ENCODE data around the gene AUTS2. TPM values are rescaled to one million over a fixed set of nuclear protein-coding genes. Genes with fewer than 3 reads are reported as not detected.

The AUTS2 gene
- total and polyA plus RNA-seq, 9 of the 15 experiments (the other 6 are each of a cell fraction or from before 2014, with no cell fraction given), result 0.58 TPM; not detected in 8

DNA sequence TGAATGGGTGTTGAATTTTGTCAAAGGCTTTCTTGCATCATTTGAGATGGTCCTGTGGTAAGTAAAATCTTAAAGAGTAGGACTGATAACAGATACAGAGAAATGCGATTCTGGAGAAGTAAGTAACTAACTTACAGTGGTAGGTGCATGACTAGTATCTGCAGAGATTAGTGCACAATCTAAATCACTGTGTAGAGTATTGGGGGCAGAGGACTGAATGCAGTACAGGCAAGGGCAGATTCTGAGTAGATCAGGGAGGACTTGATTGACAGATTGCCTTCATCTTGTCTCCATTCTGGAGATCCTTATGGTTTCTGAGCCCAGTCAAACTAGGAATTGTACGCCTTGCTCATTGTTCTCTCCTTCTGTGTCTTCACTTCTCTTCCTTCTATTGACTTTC lies 736.0 kb downstream of the AUTS2 start:
- POLR2A ChIA-PET, result no interaction called here
- Histone ChIP-seq H3K9ac (ENCODE audit: insufficient read depth in 1 of 2, low read depth in 2 of 2, low read length in 2 of 2) (no peak overlapping the region), H3K9me1 (ENCODE audit: control insufficient read depth, insufficient read depth, low read length) (no peaks in the 10 kb centered on the region), H3K9me3 (replicated peaks; ENCODE audit: control insufficient read depth, insufficient read depth, low read depth, low read length) (no peaks in the 10 kb centered on the region), H3K79me2 (ENCODE audit: control insufficient read depth, insufficient read depth, low read length) (no peaks in the 10 kb centered on the region), H3K36me3 (ENCODE audit: control insufficient read depth, insufficient read depth, low read length) (no peaks in the 10 kb centered on the region), H3K4me2 (ENCODE audit: insufficient read depth, low read length) (no peak overlapping the region), H3K27me3 (ENCODE audit: control insufficient read depth in 2 of 2, insufficient read depth in 2 of 2, low read length in 2 of 2) (no peaks in the 10 kb centered on the region), H3K4me1 (replicated peaks in 1 of 2; ENCODE audit: control insufficient read depth in 2 of 2, insufficient read depth in 2 of 2, low read length in 2 of 2) (no peaks in the 10 kb centered on the region), H3K27ac (ENCODE audit: extremely low read depth, low read depth, low read length) (no peak overlapping the region), H4K20me1 (replicated peaks; ENCODE audit: control insufficient read depth, insufficient read depth, low read length) (no peaks in the 10 kb centered on the region), H2AFZ (ENCODE audit: low read depth, low read length) (no peak overlapping the region), H3K4me3 (no peak overlapping the region)
- in situ Hi-C loops (cut with MboI), result no loop called here
- 0% methylated on average over 2 of the region's 2 CpGs for WGBS (ENCODE audit: insufficient coverage, low coverage, missing lambda C conversion rate)
- TF ChIP-seq NBN (IDR thresholded peaks at IDR 0.05; ENCODE audit: low read depth) (no peak), ZNF282 (CRISPR knock-in tag; IDR thresholded peaks at IDR 0.05) (no peak), PHF20 (IDR thresholded peaks at IDR 0.05; ENCODE audit: partially characterized antibody) (no peak)
- TF ChIP-seq, protein P1, sequence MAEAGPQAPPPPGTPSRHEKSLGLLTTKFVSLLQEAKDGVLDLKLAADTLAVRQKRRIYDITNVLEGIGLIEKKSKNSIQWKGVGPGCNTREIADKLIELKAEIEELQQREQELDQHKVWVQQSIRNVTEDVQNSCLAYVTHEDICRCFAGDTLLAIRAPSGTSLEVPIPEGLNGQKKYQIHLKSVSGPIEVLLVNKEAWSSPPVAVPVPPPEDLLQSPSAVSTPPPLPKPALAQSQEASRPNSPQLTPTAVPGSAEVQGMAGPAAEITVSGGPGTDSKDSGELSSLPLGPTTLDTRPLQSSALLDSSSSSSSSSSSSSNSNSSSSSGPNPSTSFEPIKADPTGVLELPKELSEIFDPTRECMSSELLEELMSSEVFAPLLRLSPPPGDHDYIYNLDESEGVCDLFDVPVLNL (CRISPR knock-in tag; IDR thresholded peaks at IDR 0.05; ENCODE audit: low read depth), result no peak
- no TSS peak for BruUV-seq (replicated peaks)
- CTCF ChIA-PET (ENCODE audit: low intra/inter-chr PET ratio), result no interaction called here
- ATAC-seq, result no peak
- FAIRE-seq, result no peak
- no peak for DNase-seq (ENCODE audit: extremely low read depth in 1 of 4, low spot score in 3 of 4)
- intact Hi-C loops (cut with micrococcal nuclease), result no loop called here

DNA sequence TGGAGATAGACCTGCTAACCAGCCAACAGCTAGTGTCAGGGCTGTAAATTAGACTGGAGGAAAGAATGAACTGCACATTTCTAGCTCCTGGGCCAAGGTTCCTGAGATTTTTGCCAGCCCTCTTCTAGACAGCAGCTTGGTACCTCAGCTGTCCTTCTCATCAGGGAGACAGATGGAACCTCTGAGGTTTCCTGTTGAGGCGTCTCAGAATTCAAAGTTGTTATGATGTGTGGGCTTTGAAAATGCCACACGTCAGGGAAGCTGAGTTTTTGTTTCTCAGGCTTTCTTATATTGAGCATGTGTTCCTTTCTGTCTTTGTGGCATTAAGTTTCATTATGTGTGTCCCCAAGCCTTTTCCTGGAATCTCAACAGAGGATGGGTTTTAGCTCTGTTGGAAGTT lies 736.6 kb downstream of the AUTS2 start:
- no peak overlapping the region for H3K4me2 ChIP-seq (ENCODE audit: insufficient read depth, low read length)
- TF ChIP-seq ZBTB8A (IDR thresholded peaks at IDR 0.05; ENCODE audit: partially characterized antibody) (no peak), SLC30A9 (CRISPR knock-in tag; IDR thresholded peaks at IDR 0.05) (no peak), CHD4 (IDR thresholded peaks at IDR 0.05; ENCODE audit: insufficient read depth, insufficient replicate concordance, low read depth, low read length, poor library complexity, severe bottlenecking) (no peak)
- TF ChIP-seq, protein P2, sequence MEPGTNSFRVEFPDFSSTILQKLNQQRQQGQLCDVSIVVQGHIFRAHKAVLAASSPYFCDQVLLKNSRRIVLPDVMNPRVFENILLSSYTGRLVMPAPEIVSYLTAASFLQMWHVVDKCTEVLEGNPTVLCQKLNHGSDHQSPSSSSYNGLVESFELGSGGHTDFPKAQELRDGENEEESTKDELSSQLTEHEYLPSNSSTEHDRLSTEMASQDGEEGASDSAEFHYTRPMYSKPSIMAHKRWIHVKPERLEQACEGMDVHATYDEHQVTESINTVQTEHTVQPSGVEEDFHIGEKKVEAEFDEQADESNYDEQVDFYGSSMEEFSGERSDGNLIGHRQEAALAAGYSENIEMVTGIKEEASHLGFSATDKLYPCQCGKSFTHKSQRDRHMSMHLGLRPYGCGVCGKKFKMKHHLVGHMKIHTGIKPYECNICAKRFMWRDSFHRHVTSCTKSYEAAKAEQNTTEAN (CRISPR knock-in tag; IDR thresholded peaks at IDR 0.05), result no peak
- H3K9ac ChIP-seq (ENCODE audit: insufficient read depth in 1 of 2, low read depth in 2 of 2, low read length in 2 of 2), result no peak overlapping the region
- H3K79me2 ChIP-seq (ENCODE audit: control insufficient read depth, insufficient read depth, low read length), result no peaks in the 10 kb centered on the region
- H3K36me3 ChIP-seq (ENCODE audit: control insufficient read depth, insufficient read depth, low read length), result no peaks in the 10 kb centered on the region
- POLR2A ChIA-PET, result no interaction called here
- H3K4me1 ChIP-seq (replicated peaks in 1 of 2; ENCODE audit: control insufficient read depth in 2 of 2, insufficient read depth in 2 of 2, low read length in 2 of 2), result no peaks in the 10 kb centered on the region
- in situ Hi-C loops (cut with MboI), result no loop called here
- intact Hi-C loops (cut with micrococcal nuclease), result no loop called here
- BruUV-seq (replicated peaks), result no TSS peak
- H3K4me3 ChIP-seq, result no peak overlapping the region
- H4K20me1 ChIP-seq (replicated peaks; ENCODE audit: control insufficient read depth, insufficient read depth, low read length), result no peaks in the 10 kb centered on the region
- H3K27ac ChIP-seq (ENCODE audit: extremely low read depth, low read depth, low read length), result no peak overlapping the region
- FAIRE-seq (no peak), DNase-seq (ENCODE audit: extremely low read depth in 1 of 4, low spot score in 3 of 4) (no peak), ATAC-seq (no peak)
- H2AFZ ChIP-seq (ENCODE audit: low read depth, low read length), result no peak overlapping the region
- H3K9me1 ChIP-seq (ENCODE audit: control insufficient read depth, insufficient read depth, low read length), result no peaks in the 10 kb centered on the region
- H3K27me3 ChIP-seq (ENCODE audit: control insufficient read depth in 2 of 2, insufficient read depth in 2 of 2, low read length in 2 of 2), result no peaks in the 10 kb centered on the region
- WGBS (ENCODE audit: insufficient coverage, low coverage, missing lambda C conversion rate), result 4% methylated on average over 2 of the region's 2 CpGs
- no peaks in the 10 kb centered on the region for H3K9me3 ChIP-seq (replicated peaks; ENCODE audit: control insufficient read depth, insufficient read depth, low read depth, low read length)
- CTCF ChIA-PET (ENCODE audit: low intra/inter-chr PET ratio), result no interaction called here
